ENCODE data around the gene UNC80. TPM values are rescaled to one million over a fixed set of nuclear protein-coding genes. Genes with fewer than 3 reads are reported as not detected.

UNC80 gene
- total and polyA plus RNA-seq, 2 donors (not counting 1 experiment from before 2014, with no cell fraction given) = not detected

GRCh38 chr2:210035679-210036078 is 264.0 kb downstream of the UNC80 start:
- Histone ChIP-seq H3K4me3 (ENCODE audit: control extremely low read depth in 1 of 5, extremely low read depth in 1 of 5, insufficient read depth in 1 of 5, low read depth in 2 of 5, low read length in 4 of 5) (no peak overlapping the region), H3K9me3 (ENCODE audit: control extremely low read depth in 1 of 3, control insufficient read depth in 2 of 3, insufficient read depth in 1 of 3, low read length in 2 of 3) (no peaks in the 10 kb centered on the region), H3K27me3 (replicated peaks in 1 of 4; ENCODE audit: control extremely low read depth in 1 of 4, control insufficient read depth in 3 of 4, insufficient read depth in 4 of 4, low read length in 3 of 4) (no peaks in the 10 kb centered on the region), H3K79me2 (ENCODE audit: control insufficient read depth, insufficient read depth, low read length) (no peaks in the 10 kb centered on the region), H3K9ac (ENCODE audit: low read length) (no peak overlapping the region), H3K4me2 (replicated peaks; ENCODE audit: low read depth, low read length, poor library complexity, severe bottlenecking) (no peak overlapping the region), H3K4me1 (ENCODE audit: control insufficient read depth in 2 of 2, insufficient read depth in 2 of 2, low read length in 2 of 2) (no peaks in the 10 kb centered on the region), H3K27ac (ENCODE audit: low read length in 2 of 2) (no peak overlapping the region), H3K36me3 (replicated peaks in 1 of 2; ENCODE audit: control extremely low read depth in 1 of 2, control insufficient read depth in 1 of 2, extremely low read depth in 1 of 2, insufficient read depth in 2 of 2, low read length in 1 of 2) (no peaks in the 10 kb centered on the region), H4K20me1 (ENCODE audit: control insufficient read depth, insufficient read depth, low read length, poor library complexity, severe bottlenecking) (no peaks in the 10 kb centered on the region), H2AFZ (ENCODE audit: insufficient read depth, low read depth, low read length, poor library complexity, severe bottlenecking) (no peak overlapping the region)
- H3K27ac Mint-ChIP-seq = no peak overlapping the region
- ChIA-PET CTCF (no interaction called here), POLR2A (no interaction called here)
- no peaks in the 10 kb centered on the region for H3K9me3 Mint-ChIP-seq (ENCODE audit: insufficient read depth)
- intact Hi-C loops (cut with micrococcal nuclease) = no loop called here
- TF ChIP-seq CTCF (IDR thresholded peaks at IDR 0.05) (no peak), EZH2 (IDR thresholded peaks at IDR 0.05; ENCODE audit: borderline replicate concordance, insufficient read depth, low read depth, low read length, poor library complexity, severe bottlenecking) (no peak)
- 93% methylated on average over 2 of the region's 4 CpGs for WGBS (ENCODE audit: insufficient coverage)
- H3K27me3 Mint-ChIP-seq = no peaks in the 10 kb centered on the region
- H3K4me1 Mint-ChIP-seq = no peaks in the 10 kb centered on the region
- ATAC-seq (ENCODE audit: low read depth) (no peak), DNase-seq (no peak)
- H3K4me3 Mint-ChIP-seq = no peak overlapping the region

GRCh38 chr2:210038078-210038477 is 266.4 kb downstream of the UNC80 start:
- WGBS (ENCODE audit: insufficient coverage) = no CpG with 5 or more reads among the region's 3 CpGs
- H2AFZ ChIP-seq (ENCODE audit: insufficient read depth, low read depth, low read length, poor library complexity, severe bottlenecking) = no peak overlapping the region
- no peak overlapping the region for H3K9ac ChIP-seq (ENCODE audit: low read length)
- no peaks in the 10 kb centered on the region for H3K27me3 ChIP-seq (replicated peaks in 1 of 4; ENCODE audit: control extremely low read depth in 1 of 4, control insufficient read depth in 3 of 4, insufficient read depth in 4 of 4, low read length in 3 of 4)
- H4K20me1 ChIP-seq (ENCODE audit: control insufficient read depth, insufficient read depth, low read length, poor library complexity, severe bottlenecking) = no peaks in the 10 kb centered on the region
- H3K4me2 ChIP-seq (replicated peaks; ENCODE audit: low read depth, low read length, poor library complexity, severe bottlenecking) = no peak overlapping the region
- no peaks in the 10 kb centered on the region for H3K9me3 ChIP-seq (ENCODE audit: control extremely low read depth in 1 of 3, control insufficient read depth in 2 of 3, insufficient read depth in 1 of 3, low read length in 2 of 3)
- no peaks in the 10 kb centered on the region for H3K4me1 Mint-ChIP-seq
- intact Hi-C loops (cut with micrococcal nuclease) = no loop called here
- DNase-seq = no peak
- H3K9me3 Mint-ChIP-seq (ENCODE audit: insufficient read depth) = no peaks in the 10 kb centered on the region
- ChIA-PET POLR2A (no interaction called here), CTCF (no interaction called here)
- no peaks in the 10 kb centered on the region for H3K79me2 ChIP-seq (ENCODE audit: control insufficient read depth, insufficient read depth, low read length)
- no peaks in the 10 kb centered on the region for H3K27me3 Mint-ChIP-seq
- no peak overlapping the region for H3K27ac Mint-ChIP-seq
- no peak overlapping the region for H3K27ac ChIP-seq (ENCODE audit: low read length in 2 of 2)
- H3K4me3 Mint-ChIP-seq = no peak overlapping the region
- ATAC-seq (ENCODE audit: low read depth) = no peak
- no peak overlapping the region for H3K4me3 ChIP-seq (ENCODE audit: control extremely low read depth in 1 of 5, extremely low read depth in 1 of 5, insufficient read depth in 1 of 5, low read depth in 2 of 5, low read length in 4 of 5)
- TF ChIP-seq EZH2 (IDR thresholded peaks at IDR 0.05; ENCODE audit: borderline replicate concordance, insufficient read depth, low read depth, low read length, poor library complexity, severe bottlenecking) (no peak), CTCF (IDR thresholded peaks at IDR 0.05) (no peak)
- no peaks in the 10 kb centered on the region for H3K36me3 ChIP-seq (replicated peaks in 1 of 2; ENCODE audit: control extremely low read depth in 1 of 2, control insufficient read depth in 1 of 2, extremely low read depth in 1 of 2, insufficient read depth in 2 of 2, low read length in 1 of 2)
- H3K4me1 ChIP-seq (ENCODE audit: control insufficient read depth in 2 of 2, insufficient read depth in 2 of 2, low read length in 2 of 2) = no peaks in the 10 kb centered on the region

Measured in B cell (primary cell).